HEK293 (cell line): ENCODE measurements around the gene SPTBN1.

Source experiments
- CTCF ChIP-seq: fragments of 450-650 bp; formaldehyde crosslinking; IDR thresholded peaks from 2 replicates; pipeline ENCODE4 v1.5.1; 2016; ENCODE audit warnings: missing biosample characterization, missing genetic modification characterization
- PRDM6 ChIP-seq: fragments of 450-650 bp; formaldehyde crosslinking; IDR thresholded peaks from 2 replicates; pipeline ENCODE4 v1.5.1; 2017; ENCODE audit warnings: missing biosample characterization, missing genetic modification characterization
- ZNF510 ChIP-seq: fragments of 450-650 bp; formaldehyde crosslinking; IDR thresholded peaks from 2 replicates; pipeline ENCODE4 v1.5.1; 2018; ENCODE audit warnings: mild to moderate bottlenecking, missing genetic modification characterization, missing biosample characterization; ENCODE audit not compliant: insufficient replicate concordance

GRCh38 chr2:54508541-54508940, 52.4 kb downstream of the SPTBN1 start:
- TF ChIP-seq CTCF (tag by site-specific recombination) (no peak), PRDM6 (tag by site-specific recombination) (no peak), ZNF510 (tag by site-specific recombination) (no peak)
